Thyroid gland (tissue), 4 donors: ENCODE measurements around the gene EFNA2. TPM values are rescaled to one million over a fixed set of nuclear protein-coding genes. Genes with fewer than 3 reads are reported as not detected.
"Not testable (repeated sequence)": the region's sequence is repeated elsewhere in the genome, so short reads cannot be mapped to it uniquely, and the experiment has no call there.

ENCODE experiments used
- DNase-seq, 2 donors: peaks; one replicate each; pipeline ENCODE4 v3.0.0-alpha.2; 2019
- H3K27ac ChIP-seq, 3 donors: fragments of 200-600 bp; sonication (generic); 1 replicate in 2 of 3; 2 replicates in 1 of 3; pipeline ENCODE4 v1.5.1; 2016 to 2019; ENCODE audit warnings: mild to moderate bottlenecking in 1 of 3, moderate library complexity in 1 of 3
- H3K27me3 ChIP-seq: fragments of 200-600 bp; sonication (generic); one replicate; pipeline ENCODE4 v1.5.1; 2019
- H3K36me3 ChIP-seq, 2 donors: fragments of 200-600 bp; sonication (generic); one replicate each; pipeline ENCODE4 v1.5.1; 2016 to 2019
- H3K4me1 ChIP-seq, 2 donors: fragments of 200-600 bp; sonication (generic); one replicate each; pipeline ENCODE4 v1.5.1; 2017 to 2019
- H3K4me3 ChIP-seq, 3 donors: fragments of 200-600 bp; sonication (generic); replicated peaks in 1 of 3; 1 replicate in 2 of 3; 2 replicates in 1 of 3; pipeline ENCODE4 v1.5.1; 2016; ENCODE audit warnings: mild to moderate bottlenecking in 1 of 3
- H3K9me3 ChIP-seq: fragments of 200-600 bp; sonication (generic); one replicate; pipeline ENCODE4 v1.5.1; 2017
- CTCF ChIP-seq, 6 experiments: fragments of 200-600 bp in 3 of 6; fragments of 450-650 bp in 3 of 6; sonication (generic) in 3 of 6; IDR thresholded peaks; one replicate each; pipeline ENCODE4 v1.5.1; 2016 to 2019; ENCODE audit warnings: antibody characterized with exemption in 6 of 6, mild to moderate bottlenecking in 2 of 6, inconsistent platforms in 1 of 6, moderate library complexity in 1 of 6
- POLR2A ChIP-seq, 2 donors: fragments of 450-650 bp; IDR thresholded peaks; one replicate each; pipeline ENCODE4 v1.6.1; 2017; ENCODE audit warnings: antibody characterized with exemption in 2 of 2, mild to moderate bottlenecking in 2 of 2, moderate library complexity in 1 of 2
- WGBS, 2 donors: methylation state at CpG; one replicate each; pipeline ENCODE4 v1.1.5; 2017; 5-methylcytosine and 5-hydroxymethylcytosine counted together
- intact Hi-C: fragments of 100-400 bp; cut with DNase I; formaldehyde crosslinking; loops from one replicate; pipeline ENCODE4 v1.15.1; 2023
- total RNA-seq, 4 donors: library from RNA; depleted of rRNA; stranded (reverse); fragments of >200 nt; gene quantifications; one replicate each; pipeline ENCODE4 v1.2.3, GENCODE V29; 2016

EFNA2 gene
- total RNA-seq, 4 donors from 2014 or later = not detected

GRCh38 chr19:1241417-1242095, 44.1 kb upstream of the EFNA2 start, which contains the start of gene ATP5F1D:
Gene ATP5F1D, plus strand, starts transcription at chr19:1241751. Its CDS starts 100 bp downstream, at chr19:1241851.
- H3K9me3 ChIP-seq = no peaks in the 10 kb centered on the region
- peak within 1 kb of the TSS; percentile 48 to 90 (median 90) for H3K4me3 ChIP-seq
- peak; percentile 95 for DNase-seq
- H3K27ac ChIP-seq = peak within 1 kb of the TSS; percentile 90 to 94 (median 90)
- H3K4me1 ChIP-seq = peaks cover 55 to 77% of the 10 kb centered on the region in 2 donors
- WGBS, 2 donors = 1 to 5% methylated on average over 11 to 27 of the region's 79 CpGs
- intact Hi-C loops = no loop called here
- peak in 1 of 6 experiments; percentile 15 for TF ChIP-seq CTCF (IDR thresholded peaks at IDR 0.05)
- peak; percentile 26 to 87 for TF ChIP-seq POLR2A (IDR thresholded peaks at IDR 0.05)
- H3K27me3 ChIP-seq = no peaks in the 10 kb centered on the region
- H3K36me3 ChIP-seq = no peaks in the 10 kb centered on the region

DNA sequence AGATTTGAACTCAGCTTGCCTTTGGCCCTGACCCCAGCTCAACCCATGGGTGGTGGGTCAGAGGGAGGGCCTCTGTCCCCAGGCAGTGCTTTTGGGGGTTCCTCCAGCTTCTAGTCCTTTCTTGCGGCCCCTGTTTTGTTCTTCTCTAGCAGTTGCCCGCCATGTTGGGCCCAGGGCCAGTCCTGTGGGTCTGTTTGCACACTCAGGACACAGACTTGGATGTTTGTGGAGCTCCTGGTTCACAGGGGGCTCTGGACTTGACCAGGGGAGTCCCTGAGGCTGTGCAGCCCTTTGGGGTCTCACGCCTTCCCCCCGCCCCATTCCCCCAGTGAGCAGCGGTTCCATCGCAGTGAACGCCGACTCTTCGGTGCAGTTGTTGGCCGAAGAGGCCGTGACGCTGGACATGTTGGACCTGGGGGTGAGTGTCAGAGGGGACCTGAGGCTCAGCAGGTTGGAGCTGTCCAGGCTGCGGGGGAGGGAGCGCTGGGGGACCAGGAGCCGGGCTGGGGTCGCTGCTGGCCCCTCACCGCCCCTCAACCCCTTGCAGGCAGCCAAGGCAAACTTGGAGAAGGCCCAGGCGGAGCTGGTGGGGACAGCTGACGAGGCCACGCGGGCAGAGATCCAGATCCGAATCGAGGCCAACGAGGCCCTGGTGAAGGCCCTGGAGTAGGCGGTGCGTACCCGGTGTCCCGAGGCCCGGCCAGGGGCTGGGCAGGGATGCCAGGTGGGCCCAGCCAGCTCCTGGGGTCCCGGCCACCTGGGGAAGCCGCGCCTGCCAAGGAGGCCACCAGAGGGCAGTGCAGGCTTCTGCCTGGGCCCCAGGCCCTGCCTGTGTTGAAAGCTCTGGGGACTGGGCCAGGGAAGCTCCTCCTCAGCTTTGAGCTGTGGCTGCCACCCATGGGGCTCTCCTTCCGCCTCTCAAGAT, 41.6 kb upstream of the EFNA2 start:
- no peak overlapping the region for H3K4me3 ChIP-seq
- TF ChIP-seq POLR2A (IDR thresholded peaks at IDR 0.05) (peak in 1 of 2 donors; percentile 8), CTCF (IDR thresholded peaks at IDR 0.05) (peak; percentile 71 to 98 (median 94))
- 57 to 73% methylated on average over 15 to 26 of the region's 33 CpGs for WGBS, 2 donors
- peak overlapping the region; percentile 61 to 96 (median 88) for H3K27ac ChIP-seq
- intact Hi-C loops = loop anchor here (2.0 kb wide), 1 partner anchor 23 kb away; no protein-coding TSS in a partner anchor
- H3K36me3 ChIP-seq = no peaks in the 10 kb centered on the region
- peaks cover 57 to 78% of the 10 kb centered on the region in 2 donors for H3K4me1 ChIP-seq
- H3K27me3 ChIP-seq = no peaks in the 10 kb centered on the region
- DNase-seq = peak; percentile 91 to 93
- no peaks in the 10 kb centered on the region for H3K9me3 ChIP-seq

DNA sequence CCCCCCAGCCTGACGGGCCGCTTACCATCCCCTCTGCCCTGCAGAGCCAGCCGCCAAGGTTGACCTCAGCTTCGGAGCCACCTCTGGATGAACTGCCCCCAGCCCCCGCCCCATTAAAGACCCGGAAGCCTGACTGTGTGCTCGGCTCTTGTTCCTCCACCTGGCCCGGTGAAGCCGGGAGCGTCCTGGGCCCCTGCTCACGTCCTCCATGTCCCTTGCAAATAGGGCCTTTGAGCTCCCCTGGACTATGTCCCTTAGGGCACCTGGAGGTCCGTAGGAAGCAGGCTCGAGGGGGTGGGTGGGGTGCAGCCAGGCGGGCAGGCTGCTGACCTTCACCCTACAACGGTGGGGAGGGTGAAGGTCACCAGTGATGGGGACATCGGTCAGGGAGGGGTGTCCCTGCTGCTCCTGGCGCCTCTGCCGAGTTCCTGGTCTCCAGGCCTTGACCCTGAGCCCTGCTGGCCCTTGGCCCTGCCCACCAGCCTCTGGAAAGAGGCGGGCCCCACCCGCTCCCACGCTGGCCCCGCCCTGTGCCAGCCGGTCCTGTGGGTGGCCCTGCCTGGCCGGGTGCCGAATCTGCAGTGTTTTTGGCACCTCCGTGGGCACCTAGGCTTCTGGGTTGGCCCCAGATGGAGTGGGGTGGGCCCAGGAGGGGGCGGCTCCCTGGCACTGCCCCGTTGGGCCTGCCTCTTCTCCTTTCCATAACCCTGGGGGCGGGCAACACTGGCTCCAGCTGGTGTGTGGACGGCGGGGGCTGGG, 40.8 kb upstream of the EFNA2 start:
- Histone ChIP-seq H3K36me3 (peaks cover 1 to 2% of the 10 kb centered on the region in 2 donors), H3K27me3 (no peaks in the 10 kb centered on the region), H3K4me1 (peaks cover 57 to 75% of the 10 kb centered on the region in 2 donors), H3K9me3 (no peaks in the 10 kb centered on the region), H3K27ac (peak overlapping the region; percentile 61 to 96 (median 88)), H3K4me3 (no peak overlapping the region)
- TF ChIP-seq POLR2A (IDR thresholded peaks at IDR 0.05) (no peak), CTCF (IDR thresholded peaks at IDR 0.05) (no peak)
- WGBS, 2 donors = 25 to 47% methylated on average over 6 to 16 of the region's 31 CpGs
- peak; percentile 89 to 93 for DNase-seq
- intact Hi-C loops = loop anchor here (2.0 kb wide), 1 partner anchor 22 kb away; no protein-coding TSS in a partner anchor

DNA sequence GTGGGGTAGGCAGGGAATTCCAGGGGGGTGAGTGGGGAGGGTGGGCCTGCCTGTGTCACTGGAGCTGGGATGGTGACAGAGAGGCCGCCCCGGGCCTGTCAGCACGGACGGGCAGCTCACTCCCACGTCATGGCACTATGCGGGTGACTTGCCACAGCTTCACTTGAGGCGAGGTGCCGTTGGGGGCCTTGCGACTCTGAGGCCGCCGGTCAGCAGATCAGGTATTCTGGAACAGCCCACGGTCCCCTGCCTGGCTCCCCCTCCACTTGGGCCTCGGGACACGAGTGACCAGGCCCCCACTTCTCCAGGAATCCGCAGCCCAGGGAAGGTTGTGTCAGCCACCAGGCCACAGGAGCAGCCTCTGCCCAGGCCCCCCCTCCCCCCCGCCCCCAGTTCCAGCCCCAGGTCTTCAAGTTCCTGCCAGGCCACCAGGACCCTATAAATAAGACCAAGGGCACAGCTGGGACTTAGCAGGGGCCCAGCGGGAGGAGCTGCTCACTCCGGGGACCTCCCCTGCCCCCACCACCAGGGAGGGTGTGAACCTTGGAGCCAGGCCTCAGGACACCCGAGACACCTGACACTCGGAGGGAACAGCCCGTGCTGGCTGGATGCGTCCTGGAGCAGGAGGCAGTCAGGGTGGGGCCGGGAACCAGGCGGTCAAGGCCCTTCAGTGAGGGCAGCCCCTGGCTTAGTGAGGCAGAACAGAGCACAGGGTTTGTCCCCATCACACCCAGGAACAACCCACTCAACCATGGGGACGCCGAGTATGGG, 40.0 kb upstream of the EFNA2 start:
- H3K9me3 ChIP-seq = no peaks in the 10 kb centered on the region
- peak overlapping the region; percentile 88 to 100 (median 96) for H3K27ac ChIP-seq
- WGBS, 2 donors = 52 to 58% methylated on average over 10 to 21 of the region's 26 CpGs
- peaks cover 53 to 68% of the 10 kb centered on the region in 2 donors for H3K4me1 ChIP-seq
- H3K36me3 ChIP-seq = peaks cover 4 to 8% of the 10 kb centered on the region in 2 donors
- TF ChIP-seq CTCF (IDR thresholded peaks at IDR 0.05) = no peak
- peak in 1 of 2 donors; percentile 62 for TF ChIP-seq POLR2A (IDR thresholded peaks at IDR 0.05)
- peak; percentile 99 for DNase-seq
- H3K27me3 ChIP-seq = no peaks in the 10 kb centered on the region
- no peak overlapping the region for H3K4me3 ChIP-seq
- intact Hi-C loops = loop anchor here (2.0 kb wide), 1 partner anchor 21 kb away; no protein-coding TSS in a partner anchor

DNA sequence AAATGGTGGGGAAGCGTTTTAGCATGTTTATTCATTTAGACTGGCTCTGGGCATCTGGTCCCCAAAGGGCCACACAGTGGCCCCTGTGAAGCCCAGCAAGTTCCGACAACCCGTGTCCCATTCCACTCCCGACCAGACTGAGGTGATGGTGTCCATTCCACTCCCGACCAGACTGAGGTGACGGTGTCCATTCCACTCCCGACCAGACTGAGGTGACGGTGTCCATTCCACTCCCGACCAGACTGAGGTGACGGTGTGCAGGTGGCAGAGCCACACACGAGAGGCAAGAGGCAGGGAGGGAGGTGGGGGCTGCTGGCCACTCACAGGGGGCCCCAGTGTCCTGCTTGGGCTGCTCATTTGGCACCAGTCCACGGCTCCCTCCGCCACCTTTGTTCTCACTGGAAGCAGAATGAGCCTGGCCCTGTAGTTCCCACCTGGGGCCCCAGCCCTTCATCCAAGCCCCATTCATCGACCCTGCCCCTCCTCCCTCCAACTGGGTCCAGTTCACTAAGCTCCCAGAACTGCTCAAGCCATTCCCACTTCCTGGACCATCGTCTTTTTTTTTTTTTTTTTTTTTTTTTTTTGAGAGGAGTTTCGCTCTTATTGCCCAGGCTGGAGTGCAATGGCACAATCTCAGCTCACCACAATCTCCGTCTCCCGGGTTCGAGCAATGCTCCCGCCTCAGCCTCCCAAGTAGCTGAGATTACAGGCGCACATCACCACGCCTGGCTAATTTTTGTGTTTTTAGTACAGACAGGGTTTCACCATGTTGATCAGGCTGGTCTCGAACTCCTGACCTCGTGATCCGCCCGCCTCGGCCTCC, 39.2 kb upstream of the EFNA2 start:
- H3K27me3 ChIP-seq, H3K9me3 ChIP-seq, H3K4me3 ChIP-seq, intact Hi-C loops: not testable (repeated sequence)
- Histone ChIP-seq H3K36me3 (peaks cover 9 to 12% of the 10 kb centered on the region in 2 donors), H3K4me1 (peaks cover 53 to 69% of the 10 kb centered on the region in 2 donors), H3K27ac (peak overlapping the region; percentile 88 to 100 (median 96))
- peak; percentile 74 to 84 for DNase-seq
- WGBS, 2 donors = 58% methylated on average over 26 to 27 of the region's 27 CpGs
